Measurements from ENCODE around the gene ACTL6B. TPM values are rescaled to one million over a fixed set of nuclear protein-coding genes. Genes with fewer than 3 reads are reported as not detected.
"Not testable (repeated sequence)": the region's sequence is repeated elsewhere in the genome, so short reads cannot be mapped to it uniquely, and the experiment has no call there.

ACTL6B gene
- total RNA-seq, 1 experiment from 2014 or later: not detected

DNA sequence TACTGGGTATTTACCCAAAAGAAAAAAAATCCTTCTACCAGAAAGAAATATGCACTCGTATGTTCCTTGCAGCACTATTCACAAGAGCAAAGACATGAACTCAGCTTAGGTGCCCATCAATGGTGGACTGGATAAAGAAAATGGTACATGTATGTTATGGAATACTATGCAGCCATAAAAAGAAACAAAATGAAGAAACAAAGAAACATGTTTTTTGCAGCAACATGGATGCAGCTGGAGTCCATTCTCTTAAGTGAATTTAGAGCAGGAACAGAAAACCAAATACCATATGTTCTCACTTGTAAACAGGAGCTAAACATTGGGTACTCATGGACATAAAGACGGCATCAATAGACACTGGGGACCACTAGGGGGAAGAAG, 11.8 kb upstream of the ACTL6B start:
- H3K9me3 ChIP-seq: no peaks in the 10 kb centered on the region
- intact Hi-C loops (cut with micrococcal nuclease; ENCODE audit: unreplicated experiment): no loop called here
- TF ChIP-seq, protein P1, sequence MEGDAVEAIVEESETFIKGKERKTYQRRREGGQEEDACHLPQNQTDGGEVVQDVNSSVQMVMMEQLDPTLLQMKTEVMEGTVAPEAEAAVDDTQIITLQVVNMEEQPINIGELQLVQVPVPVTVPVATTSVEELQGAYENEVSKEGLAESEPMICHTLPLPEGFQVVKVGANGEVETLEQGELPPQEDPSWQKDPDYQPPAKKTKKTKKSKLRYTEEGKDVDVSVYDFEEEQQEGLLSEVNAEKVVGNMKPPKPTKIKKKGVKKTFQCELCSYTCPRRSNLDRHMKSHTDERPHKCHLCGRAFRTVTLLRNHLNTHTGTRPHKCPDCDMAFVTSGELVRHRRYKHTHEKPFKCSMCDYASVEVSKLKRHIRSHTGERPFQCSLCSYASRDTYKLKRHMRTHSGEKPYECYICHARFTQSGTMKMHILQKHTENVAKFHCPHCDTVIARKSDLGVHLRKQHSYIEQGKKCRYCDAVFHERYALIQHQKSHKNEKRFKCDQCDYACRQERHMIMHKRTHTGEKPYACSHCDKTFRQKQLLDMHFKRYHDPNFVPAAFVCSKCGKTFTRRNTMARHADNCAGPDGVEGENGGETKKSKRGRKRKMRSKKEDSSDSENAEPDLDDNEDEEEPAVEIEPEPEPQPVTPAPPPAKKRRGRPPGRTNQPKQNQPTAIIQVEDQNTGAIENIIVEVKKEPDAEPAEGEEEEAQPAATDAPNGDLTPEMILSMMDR (IDR thresholded peaks at IDR 0.05; ENCODE audit: insufficient read depth in 1 of 2, low read depth in 1 of 2, low read length in 1 of 2, severe bottlenecking in 1 of 2, unreplicated experiment in 1 of 2): no peak
- no peaks in the 10 kb centered on the region; the same call in 1 of the 2 replicates for H3K27me3 ChIP-seq (replicated peaks; ENCODE audit: control insufficient read depth, insufficient read depth, low read length)
- Mint-ChIP-seq H3K27me3 (ENCODE audit: insufficient read depth, unreplicated experiment) (no peaks in the 10 kb centered on the region), H3K4me3 (ENCODE audit: unreplicated experiment) (no peak overlapping the region), H3K27ac (ENCODE audit: unreplicated experiment) (no peak overlapping the region), H3K9me3 (ENCODE audit: unreplicated experiment) (no peaks in the 10 kb centered on the region), H3K4me1 (ENCODE audit: low read depth, unreplicated experiment) (no peaks in the 10 kb centered on the region), H3K36me3 (ENCODE audit: insufficient read depth, unreplicated experiment) (peaks cover 1% of the 10 kb centered on the region)
- ChIA-PET CTCF (no interaction called here), POLR2A (no interaction called here)
- no TSS peak for BruUV-seq (replicated peaks)
- no peak for DNase-seq
- no peak overlapping the region for H3K4me3 ChIP-seq (ENCODE audit: low read depth, low read length)
- H3K36me3 ChIP-seq (ENCODE audit: control insufficient read depth, insufficient read depth, low read length): no peaks in the 10 kb centered on the region
- H3K4me1 ChIP-seq: no peaks in the 10 kb centered on the region

DNA sequence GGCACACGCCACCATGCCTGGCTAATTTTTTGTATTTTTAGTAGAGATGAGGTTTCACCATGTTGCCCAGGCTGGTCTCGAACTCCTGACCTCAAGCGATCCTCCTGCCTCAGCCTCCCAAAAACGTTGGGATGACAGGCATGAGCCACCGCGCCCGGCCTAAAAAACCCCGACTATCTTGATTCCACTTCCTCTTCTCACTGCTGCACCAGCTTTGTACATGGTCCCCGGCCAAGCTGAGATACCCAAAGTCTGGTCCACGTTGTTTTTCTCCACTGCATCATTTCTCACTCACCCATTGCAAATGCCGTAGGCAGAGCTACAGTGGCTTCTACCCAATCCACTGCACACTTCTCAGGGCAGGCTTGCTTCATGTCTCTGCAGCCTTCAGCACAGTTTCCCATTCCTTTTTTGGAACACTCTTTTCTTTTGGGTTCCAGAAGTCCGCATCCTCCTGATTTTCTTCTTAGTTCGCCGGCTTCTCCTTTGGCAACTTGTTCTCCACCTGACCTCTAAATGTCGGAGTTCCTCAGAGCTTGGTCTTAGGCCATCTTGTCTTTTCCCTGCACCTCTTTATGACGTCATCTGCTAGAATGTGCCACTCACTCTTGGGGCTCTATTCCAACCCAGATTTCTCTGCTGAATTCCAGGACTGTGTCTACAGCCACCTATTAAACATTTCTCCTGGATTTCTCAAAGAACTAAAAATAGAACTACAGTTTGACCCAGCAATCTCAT, 11.3 kb upstream of the ACTL6B start:
- BruUV-seq (replicated peaks): no TSS peak
- Histone ChIP-seq H3K4me3 (ENCODE audit: low read depth, low read length) (no peak overlapping the region), H3K9me3 (no peaks in the 10 kb centered on the region), H3K27me3 (replicated peaks; ENCODE audit: control insufficient read depth, insufficient read depth, low read length) (no peaks in the 10 kb centered on the region; the same call in 1 of the 2 replicates), H3K36me3 (ENCODE audit: control insufficient read depth, insufficient read depth, low read length) (no peaks in the 10 kb centered on the region), H3K4me1 (no peaks in the 10 kb centered on the region)
- H3K27ac Mint-ChIP-seq (ENCODE audit: unreplicated experiment): no peak overlapping the region
- intact Hi-C loops (cut with micrococcal nuclease; ENCODE audit: unreplicated experiment): no loop called here
- ChIA-PET POLR2A (no interaction called here), CTCF (no interaction called here)
- no peaks in the 10 kb centered on the region for H3K4me1 Mint-ChIP-seq (ENCODE audit: low read depth, unreplicated experiment)
- no peak overlapping the region for H3K4me3 Mint-ChIP-seq (ENCODE audit: unreplicated experiment)
- no peaks in the 10 kb centered on the region for H3K36me3 Mint-ChIP-seq (ENCODE audit: insufficient read depth, unreplicated experiment)
- H3K9me3 Mint-ChIP-seq (ENCODE audit: unreplicated experiment): no peaks in the 10 kb centered on the region
- H3K27me3 Mint-ChIP-seq (ENCODE audit: insufficient read depth, unreplicated experiment): no peaks in the 10 kb centered on the region
- TF ChIP-seq, protein P1 (IDR thresholded peaks at IDR 0.05; ENCODE audit: insufficient read depth in 1 of 2, low read depth in 1 of 2, low read length in 1 of 2, severe bottlenecking in 1 of 2, unreplicated experiment in 1 of 2): no peak
- DNase-seq: no peak

DNA sequence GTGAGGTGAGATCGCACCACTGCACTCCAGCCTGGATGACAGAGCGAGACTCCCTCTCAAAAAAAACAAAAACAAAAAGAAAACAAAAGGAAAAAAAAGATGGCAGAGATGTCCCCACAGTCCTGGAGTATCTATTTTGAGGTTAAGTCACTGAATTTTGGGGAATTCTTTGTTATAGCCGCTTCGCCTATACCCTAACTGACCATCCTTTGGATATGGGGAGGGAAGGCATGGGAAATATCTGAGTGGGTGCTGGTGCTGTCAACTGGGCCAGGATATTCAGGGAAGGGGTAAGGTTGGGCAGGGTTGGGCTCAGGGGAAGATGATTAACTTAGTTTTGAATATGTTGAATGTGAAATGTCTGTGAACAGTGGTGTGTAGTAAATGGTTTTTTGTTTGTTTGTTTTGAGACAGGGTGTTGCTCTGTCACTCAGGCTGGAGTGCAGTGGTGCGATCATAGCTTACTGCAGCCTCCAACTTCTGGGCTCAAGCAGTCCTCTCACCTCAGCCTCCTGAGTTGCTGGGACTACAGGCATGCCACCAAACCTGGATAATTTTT, 9.0 kb upstream of the ACTL6B start:
- CTCF ChIA-PET: no interaction called here

DNA sequence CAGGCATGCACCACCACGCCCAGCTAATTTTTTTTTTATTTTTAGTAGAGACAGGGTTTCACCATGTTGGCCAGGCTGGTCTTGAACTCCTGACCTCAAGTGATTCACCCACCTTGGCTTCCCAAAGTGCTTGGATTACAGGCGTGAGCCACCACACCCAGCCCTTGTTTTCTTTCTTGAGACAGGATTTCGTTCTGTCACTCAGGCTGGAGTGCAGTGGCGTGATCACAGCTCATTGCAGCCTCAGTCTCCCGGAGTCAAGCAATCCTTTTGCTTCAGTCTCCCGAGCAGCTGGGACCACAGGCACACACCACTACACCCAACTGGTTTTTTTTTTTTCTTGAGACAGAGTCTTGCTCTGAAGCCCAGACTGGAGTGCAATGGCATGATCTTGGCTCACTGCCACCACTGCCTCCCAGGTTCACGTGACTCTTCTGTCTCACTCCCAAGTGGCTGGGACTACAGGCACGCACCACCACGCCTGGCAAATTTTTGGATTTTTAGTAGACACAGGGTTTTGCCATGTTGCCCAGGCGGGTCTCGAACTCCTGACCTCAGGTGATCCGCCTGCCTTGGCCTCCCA, 6.0 kb upstream of the ACTL6B start:
- H3K9me3 ChIP-seq; POLR2A ChIA-PET; DNase-seq; H3K4me1 ChIP-seq; H3K4me3 Mint-ChIP-seq (ENCODE audit: unreplicated experiment); H3K9me3 Mint-ChIP-seq (ENCODE audit: unreplicated experiment); intact Hi-C loops (cut with micrococcal nuclease; ENCODE audit: unreplicated experiment); H3K4me3 ChIP-seq (ENCODE audit: low read depth, low read length); H3K36me3 Mint-ChIP-seq (ENCODE audit: insufficient read depth, unreplicated experiment); H3K4me1 Mint-ChIP-seq (ENCODE audit: low read depth, unreplicated experiment); H3K27ac Mint-ChIP-seq (ENCODE audit: unreplicated experiment); BruUV-seq (replicated peaks); H3K27me3 ChIP-seq (replicated peaks; ENCODE audit: control insufficient read depth, insufficient read depth, low read length); H3K36me3 ChIP-seq (ENCODE audit: control insufficient read depth, insufficient read depth, low read length); H3K27me3 Mint-ChIP-seq (ENCODE audit: insufficient read depth, unreplicated experiment): not testable (repeated sequence)
- CTCF ChIA-PET: interaction anchor here (0.7 kb wide), 1 partner anchor 43 kb away, joined by 3 read pairs; no protein-coding TSS in a partner anchor

More for the DNA sequence above, 9.0 kb upstream of the ACTL6B start:
- Mint-ChIP-seq H3K4me1 (ENCODE audit: low read depth, unreplicated experiment) (no peaks in the 10 kb centered on the region), H3K4me3 (ENCODE audit: unreplicated experiment) (no peak overlapping the region), H3K36me3 (ENCODE audit: insufficient read depth, unreplicated experiment) (no peaks in the 10 kb centered on the region), H3K27me3 (ENCODE audit: insufficient read depth, unreplicated experiment) (no peaks in the 10 kb centered on the region), H3K27ac (ENCODE audit: unreplicated experiment) (no peak overlapping the region), H3K9me3 (ENCODE audit: unreplicated experiment) (no peaks in the 10 kb centered on the region)
- Histone ChIP-seq H3K4me1 (no peaks in the 10 kb centered on the region), H3K9me3 (no peaks in the 10 kb centered on the region), H3K27me3 (replicated peaks; ENCODE audit: control insufficient read depth, insufficient read depth, low read length) (no peaks in the 10 kb centered on the region; the same call in 1 of the 2 replicates), H3K36me3 (ENCODE audit: control insufficient read depth, insufficient read depth, low read length) (no peaks in the 10 kb centered on the region), H3K4me3 (ENCODE audit: low read depth, low read length) (no peak overlapping the region)
- no TSS peak for BruUV-seq (replicated peaks)
- DNase-seq: no peak
- intact Hi-C loops (cut with micrococcal nuclease; ENCODE audit: unreplicated experiment): no loop called here
- POLR2A ChIA-PET: no interaction called here
- TF ChIP-seq, protein P1 (IDR thresholded peaks at IDR 0.05; ENCODE audit: insufficient read depth in 1 of 2, low read depth in 1 of 2, low read length in 1 of 2, severe bottlenecking in 1 of 2, unreplicated experiment in 1 of 2): no peak

Measured in Caco-2 (cell line).